GM19043 (cell line): Measurements from ENCODE around the gene GALNT6.

ENCODE experiments used
- ATAC-seq: cut with Tn5 transposase; IDR thresholded peaks from one replicate; pipeline ENCODE4 v1.9.1; 2021; ENCODE audit warnings: low read depth; ENCODE audit not compliant: unreplicated experiment

Gene GALNT6

GRCh38 chr12:51391283-51392123, at the start of gene GALNT6:
Gene GALNT6, minus strand, starts transcription at chr12:51391406. Its CDS starts 11,625 bp downstream, at chr12:51379781.
- peak; percentile 31 for ATAC-seq

GRCh38 chr12:51439330-51439729, 48.1 kb upstream of the GALNT6 start:
- ATAC-seq = no peak

GRCh38 chr12:51437431-51437830, 46.2 kb upstream of the GALNT6 start:
- ATAC-seq = no peak

- no peak for ATAC-seq
Measured at GRCh38 chr12:51434305-51434704, 43.1 kb upstream of the GALNT6 start.

GRCh38 chr12:51432921-51433320, 41.7 kb upstream of the GALNT6 start:
- ATAC-seq = no peak

GRCh38 chr12:51430196-51430895, 39.1 kb upstream of the GALNT6 start:
- no peak for ATAC-seq

- ATAC-seq = no peak
Measured at GRCh38 chr12:51429700-51430099, 38.5 kb upstream of the GALNT6 start.

GRCh38 chr12:51428256-51428655, 37.0 kb upstream of the GALNT6 start:
- ATAC-seq = no peak

GRCh38 chr12:51424662-51425539, 33.7 kb upstream of the GALNT6 start, which contains the start of gene SLC4A8:
Gene SLC4A8, plus strand, starts transcription at chr12:51424831. Its CDS starts 157 bp downstream, at chr12:51424988.
- peak; percentile 83 for ATAC-seq

- ATAC-seq = no peak
Measured at GRCh38 chr12:51424094-51424661, 33.0 kb upstream of the GALNT6 start.

GRCh38 chr12:51421266-51421884, 30.2 kb upstream of the GALNT6 start:
- no peak for ATAC-seq

- ATAC-seq = no peak
Measured at GRCh38 chr12:51419425-51420193, 28.4 kb upstream of the GALNT6 start.

- ATAC-seq = no peak
Measured at GRCh38 chr12:51417826-51418225, 26.6 kb upstream of the GALNT6 start.

- no peak for ATAC-seq
Measured at GRCh38 chr12:51415931-51416330, 24.7 kb upstream of the GALNT6 start.

- ATAC-seq = no peak
Measured at GRCh38 chr12:51413791-51414190, 22.6 kb upstream of the GALNT6 start.

GRCh38 chr12:51413149-51413548, 21.9 kb upstream of the GALNT6 start:
- no peak for ATAC-seq

GRCh38 chr12:51409846-51410245, 18.6 kb upstream of the GALNT6 start:
- ATAC-seq = no peak

GRCh38 chr12:51407604-51408003, 16.4 kb upstream of the GALNT6 start:
- ATAC-seq = no peak

- ATAC-seq = no peak
Measured at GRCh38 chr12:51406859-51407258, 15.7 kb upstream of the GALNT6 start.
